ENCODE results near the gene BABAM1.
"Not testable (repeated sequence)": the region's sequence is repeated elsewhere in the genome, so short reads cannot be mapped to it uniquely, and the experiment has no call there.

Gene BABAM1

DNA sequence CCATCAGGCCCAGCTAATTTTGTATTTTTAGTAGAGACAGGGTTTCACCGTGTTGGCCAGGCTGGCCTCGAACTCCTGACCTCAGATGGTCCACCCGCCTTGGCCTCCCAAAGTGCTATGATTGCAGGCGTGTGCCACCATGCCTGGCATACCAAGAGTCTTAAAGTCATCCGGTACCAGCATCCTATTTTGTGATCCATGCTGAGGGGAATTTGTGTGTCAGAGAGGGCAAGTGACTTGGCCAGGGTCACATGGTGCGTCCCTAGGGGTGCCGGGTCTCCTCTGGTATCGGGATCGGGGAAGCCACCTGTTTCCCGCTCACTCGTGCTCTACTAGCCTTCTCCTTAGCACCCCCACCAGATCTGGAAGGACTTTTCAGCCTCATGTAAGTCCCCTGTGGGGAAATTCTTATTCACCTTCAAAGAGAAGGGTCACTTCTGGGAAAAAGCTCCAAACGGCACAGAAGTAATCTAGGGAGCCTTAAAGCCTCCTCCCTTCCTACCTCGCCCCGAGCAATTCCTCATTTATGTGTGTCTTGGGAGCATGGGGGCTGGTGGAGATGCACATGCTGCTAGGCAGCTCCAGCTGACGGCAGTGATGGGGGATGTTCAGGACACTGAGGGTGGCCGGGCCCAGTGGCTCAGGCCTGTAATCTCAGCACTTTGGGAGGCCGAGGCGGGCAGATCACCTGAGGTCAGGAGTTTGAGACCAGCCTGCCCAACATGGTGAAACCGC, 8.4 kb downstream of the BABAM1 start:
- no peak for DNase-seq

DNA sequence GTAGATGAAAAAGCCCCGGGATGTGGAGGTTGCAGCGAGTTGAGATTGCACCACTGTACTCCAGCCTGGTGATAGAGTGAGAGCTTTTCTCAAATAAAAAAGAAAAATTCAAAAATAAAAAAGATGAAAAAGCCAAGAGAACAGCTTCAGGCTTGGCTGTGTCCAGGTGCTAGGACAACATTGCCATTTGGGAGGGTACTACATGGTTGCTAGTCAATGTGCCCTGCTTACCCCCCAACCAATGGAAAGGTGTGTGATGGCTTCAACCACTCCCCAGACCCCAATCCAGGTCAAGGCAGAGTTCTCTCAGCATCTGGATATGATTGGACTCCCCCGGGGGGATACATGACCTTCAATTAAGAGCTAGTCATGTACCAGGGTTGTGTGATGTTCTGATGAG, 12.2 kb downstream of the BABAM1 start:
- no peak for DNase-seq

- DNase-seq: peak; percentile 61
These were observed 14.4 kb downstream of the BABAM1 start, which contains the start of gene ANKLE1 for GRCh38 chr19:17281391-17282304. TSS of gene ANKLE1 (plus strand) at chr19:17281901. CDS start at chr19:17281921, 20 bp downstream.

DNA sequence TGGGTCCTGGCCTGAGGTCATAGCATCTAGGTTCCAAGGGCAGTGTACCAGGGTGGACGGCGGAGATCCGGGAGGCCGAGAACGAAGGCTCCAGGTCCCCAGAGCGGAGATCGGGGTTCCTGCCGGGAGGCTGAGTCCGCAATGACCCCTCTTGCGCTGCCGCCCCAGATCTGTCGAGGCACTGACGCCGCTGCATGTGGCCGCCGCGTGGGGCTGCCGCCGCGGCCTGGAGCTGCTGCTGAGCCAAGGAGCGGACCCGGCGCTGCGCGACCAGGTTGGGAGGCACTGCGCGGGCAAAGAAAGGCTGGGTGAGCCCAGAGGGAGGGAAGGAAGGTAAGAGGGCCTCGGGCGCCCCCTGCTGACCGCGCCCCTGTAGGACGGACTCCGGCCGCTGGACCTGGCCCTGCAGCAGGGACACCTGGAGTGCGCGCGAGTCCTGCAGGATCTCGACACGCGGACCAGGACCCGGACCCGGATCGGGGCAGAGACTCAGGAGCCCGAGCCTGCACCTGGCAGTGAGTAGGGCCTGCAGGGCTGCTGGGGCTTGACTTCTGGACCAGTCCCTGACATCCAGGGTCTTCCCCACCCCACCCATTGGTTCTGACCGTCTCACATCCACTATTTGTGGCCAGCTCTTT, 15.4 kb downstream of the BABAM1 start:
- DNase-seq: peak; percentile 93

GRCh38 chr19:17283504-17283996, 16.3 kb downstream of the BABAM1 start:
- DNase-seq: no peak

DNA sequence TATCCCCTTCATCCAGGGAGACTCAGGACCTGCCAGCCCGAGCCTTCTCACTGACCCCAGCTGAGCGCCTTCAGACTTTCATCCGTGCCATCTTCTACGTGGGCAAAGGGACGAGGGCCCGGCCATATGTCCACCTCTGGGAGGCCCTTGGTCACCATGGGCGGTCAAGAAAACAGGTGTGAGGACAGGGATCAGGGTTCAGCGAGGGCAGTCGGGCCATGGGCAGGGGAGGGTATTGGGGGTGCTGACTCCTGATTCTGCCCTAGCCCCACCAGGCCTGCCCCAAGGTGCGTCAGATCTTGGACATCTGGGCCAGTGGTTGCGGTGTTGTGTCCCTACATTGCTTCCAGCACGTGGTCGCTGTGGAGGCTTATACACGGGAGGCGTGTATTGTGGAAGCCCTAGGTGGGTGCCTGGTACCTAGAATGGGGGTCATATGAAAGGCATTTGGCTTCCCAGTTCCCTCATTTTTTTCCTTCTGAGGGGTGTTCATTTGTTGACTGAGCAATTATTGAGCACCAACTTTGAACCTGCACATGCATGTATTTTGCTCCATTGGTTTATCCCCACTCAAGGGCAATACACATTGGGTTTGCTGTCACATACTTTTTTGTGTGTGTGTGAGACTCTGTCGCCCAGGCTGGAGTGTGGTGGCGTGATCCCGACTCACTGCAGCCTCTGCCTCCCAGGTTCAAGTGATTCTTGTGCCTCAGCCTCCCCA, 18.3 kb downstream of the BABAM1 start:
- no peak for DNase-seq

GRCh38 chr19:17286263-17286662, 19.0 kb downstream of the BABAM1 start:
- no peak for DNase-seq

GRCh38 chr19:17286752-17287151, 19.5 kb downstream of the BABAM1 start:
- no peak for DNase-seq

GRCh38 chr19:17289489-17289888, 22.2 kb downstream of the BABAM1 start:
- DNase-seq: peak; percentile 71

GRCh38 chr19:17292301-17293074, 25.2 kb downstream of the BABAM1 start:
- DNase-seq: peak; percentile 92

- DNase-seq: no peak
These were observed 26.4 kb downstream of the BABAM1 start for GRCh38 chr19:17293605-17294004.

- DNase-seq: peak; percentile 44
These were observed 27.0 kb downstream of the BABAM1 start for GRCh38 chr19:17294051-17294891.

GRCh38 chr19:17295551-17295950, 28.3 kb downstream of the BABAM1 start:
- DNase-seq: not testable (repeated sequence)

DNA sequence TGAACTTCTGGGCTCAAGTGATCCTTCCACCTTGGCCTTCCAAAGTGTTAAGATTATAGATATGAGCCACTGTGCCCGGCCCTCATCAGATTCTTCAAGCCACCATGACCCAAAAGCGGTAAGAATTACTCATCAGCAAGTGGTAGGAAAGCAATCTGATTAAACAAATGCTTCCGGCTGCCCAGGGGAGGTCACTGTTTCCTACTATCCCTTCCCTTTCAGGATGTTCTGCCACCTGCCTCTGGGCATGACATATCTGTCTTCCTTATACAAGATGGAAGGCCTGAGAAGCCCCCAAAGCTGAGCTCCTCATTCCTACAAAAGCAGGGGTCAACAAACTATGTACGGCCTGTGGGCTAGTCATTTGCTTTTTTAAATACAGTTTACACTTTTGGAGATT, 29.0 kb downstream of the BABAM1 start:
- DNase-seq: peak; percentile 88

- DNase-seq: peak; percentile 23
These were observed 29.7 kb downstream of the BABAM1 start for GRCh38 chr19:17296976-17297375.

DNA sequence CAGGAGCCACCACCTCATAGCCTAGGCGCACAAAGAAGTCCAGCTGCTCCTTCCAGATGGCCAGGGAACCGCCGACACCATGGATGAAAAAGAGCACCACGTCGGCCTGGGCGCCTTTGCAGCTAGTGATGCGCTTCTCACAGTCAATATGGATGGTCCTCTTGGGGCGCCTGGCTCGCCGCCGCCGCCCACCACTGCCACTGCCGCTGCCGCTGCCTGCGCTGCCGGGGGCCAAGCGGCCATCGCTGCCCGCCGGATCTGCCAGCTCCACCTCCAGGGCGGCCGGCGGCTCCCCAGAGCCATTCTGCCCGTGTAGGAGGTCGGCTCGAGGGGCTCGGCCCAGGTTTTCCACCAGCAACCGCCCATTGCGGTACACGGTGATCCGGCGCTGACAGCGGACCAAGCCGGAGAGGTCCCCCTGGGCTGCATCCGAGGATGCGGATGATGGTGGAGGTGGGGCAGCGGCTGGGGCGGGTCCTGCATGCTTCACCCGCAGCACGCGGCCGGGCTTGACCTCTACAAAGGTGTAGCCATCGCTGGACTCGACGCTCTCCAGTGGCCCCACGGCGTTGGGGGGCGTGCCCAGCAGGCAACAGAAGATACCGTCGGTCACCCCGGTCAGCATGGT, 33.9 kb downstream of the BABAM1 start:
- DNase-seq: no peak

- peak; percentile 43 for DNase-seq
These were observed 35.3 kb downstream of the BABAM1 start for GRCh38 chr19:17302391-17303166.

DNA sequence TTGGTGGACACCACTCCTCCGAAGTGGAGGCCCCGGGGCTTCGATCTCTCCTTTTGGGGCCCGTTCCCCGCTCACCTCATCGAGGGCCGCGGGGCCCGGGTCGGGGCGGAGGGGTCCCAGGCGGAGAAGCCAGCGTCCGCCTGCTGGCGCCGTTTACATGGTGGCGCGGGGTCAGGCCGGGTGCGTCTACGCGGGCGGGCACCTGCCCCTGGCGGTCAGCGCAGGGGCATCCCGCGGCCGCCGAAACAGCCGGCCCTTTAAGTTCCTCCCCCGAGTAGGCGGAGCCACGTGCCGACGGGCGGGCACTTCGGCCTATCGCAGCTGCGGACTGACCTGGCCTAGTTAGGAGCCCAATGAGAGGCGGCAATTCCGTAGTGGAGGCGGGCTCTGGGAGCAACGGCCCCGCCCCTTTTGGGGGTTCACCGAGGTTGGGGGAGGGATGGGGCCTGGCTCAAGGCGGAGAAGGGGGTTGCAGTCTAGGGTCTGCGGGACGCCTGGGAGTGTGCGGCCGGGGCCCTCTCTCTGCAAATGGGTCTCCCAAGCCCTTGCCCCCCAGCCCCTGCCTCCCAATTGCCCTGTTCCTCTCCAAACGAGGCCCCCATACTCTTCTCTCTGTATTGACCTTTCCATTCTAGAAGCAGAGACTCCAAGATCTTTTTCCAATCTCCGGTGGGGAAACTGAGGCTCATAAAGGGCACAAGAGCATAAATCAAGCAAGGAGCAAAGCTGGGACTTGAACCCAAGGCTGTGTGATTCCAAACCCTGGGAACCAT, 36.1 kb downstream of the BABAM1 start, which contains the start of gene ABHD8:
Gene ABHD8 (minus strand): TSS at position 259 of the 773 bp plus-strand sequence. CDS start 1,809 bp downstream, outside the sequence.
- DNase-seq: peak; percentile 97

DNA sequence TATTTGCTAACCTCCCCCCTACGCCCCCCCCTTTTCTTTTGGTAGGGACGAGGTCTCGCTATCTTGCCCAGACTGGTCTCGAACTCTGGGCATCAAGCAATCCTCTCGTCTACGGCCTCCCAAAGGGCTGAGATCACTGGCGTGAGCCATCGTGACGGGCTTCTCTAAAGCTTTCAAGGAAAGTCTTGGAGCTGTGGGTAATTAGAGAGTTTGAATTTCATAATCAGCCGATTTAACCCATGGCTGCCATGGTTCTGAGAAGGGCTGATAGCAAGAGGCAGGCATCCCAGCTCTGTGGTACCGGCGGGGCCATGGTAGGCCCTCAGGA, 36.7 kb downstream of the BABAM1 start:
- DNase-seq: no peak

All from DMS53 (cell line).